DOHH2 (cell line): ENCODE measurements around the gene TRAF3.
A peak's percentile ranks its signal among the peaks of the same experiment; 100 is the strongest.

ENCODE experiments used
- H3F3A ChIP-seq: fragments of 200-600 bp; sonication (generic), shearing (Covaris generic); 2 replicates; pipeline ENCODE4 v1.6.0; 2016; ENCODE audit warnings: antibody characterized with exemption, mild to moderate bottlenecking; ENCODE audit not compliant: control insufficient read depth, insufficient read depth
- H3K27ac ChIP-seq: fragments of 200-600 bp; sonication (generic); 2 replicates; pipeline ENCODE4 v1.5.1; 2014; ENCODE audit warnings: low read depth, mild to moderate bottlenecking, low read length, moderate library complexity
- H3K27me3 ChIP-seq: fragments of 200-600 bp; sonication (generic); 2 replicates; pipeline ENCODE4 v1.6.1; 2014; ENCODE audit warnings: mild to moderate bottlenecking, low read length, mixed read lengths; ENCODE audit not compliant: control insufficient read depth
- H3K36me3 ChIP-seq: fragments of 200-600 bp; sonication (generic); 2 replicates; pipeline ENCODE4 v1.6.1; 2014; ENCODE audit warnings: mild to moderate bottlenecking, low read length, moderate library complexity, mixed read lengths; ENCODE audit not compliant: control insufficient read depth
- H3K4me1 ChIP-seq: fragments of 200-600 bp; sonication (generic); 2 replicates; pipeline ENCODE4 v1.6.1; 2014; ENCODE audit warnings: mild to moderate bottlenecking, low read length, mixed read lengths; ENCODE audit not compliant: control insufficient read depth
- H3K4me2 ChIP-seq: fragments of 200-600 bp; sonication (generic); 2 replicates; pipeline ENCODE4 v1.6.0; 2014; ENCODE audit warnings: mild to moderate bottlenecking, low read length, moderate library complexity
- H3K4me3 ChIP-seq: fragments of 200-600 bp; sonication (generic); 2 replicates; pipeline ENCODE4 v1.5.1; 2014; ENCODE audit warnings: mild to moderate bottlenecking, low read length, mixed read lengths
- H3K79me2 ChIP-seq: fragments of 200-600 bp; sonication (generic); 2 replicates; pipeline ENCODE4 v1.6.1; 2014; ENCODE audit warnings: mild to moderate bottlenecking, low read length, mixed read lengths; ENCODE audit not compliant: control insufficient read depth
- H3K9me2 ChIP-seq: fragments of 200-600 bp; sonication (generic); replicated peaks from 2 replicates; pipeline ENCODE4 v1.6.1; 2014; ENCODE audit warnings: mild to moderate bottlenecking, low read length, mixed read lengths; ENCODE audit not compliant: control insufficient read depth
- H3K9me3 ChIP-seq: fragments of 200-600 bp; sonication (generic); 2 replicates; pipeline ENCODE4 v1.6.1; 2014; ENCODE audit warnings: antibody characterized with exemption, low read length, mixed read lengths; ENCODE audit not compliant: control insufficient read depth, insufficient read depth
- H4K20me1 ChIP-seq: fragments of 200-600 bp; sonication (generic); 2 replicates; pipeline ENCODE4 v1.6.0; 2014; ENCODE audit warnings: low read depth, mild to moderate bottlenecking, antibody characterized with exemption, low read length, moderate library complexity; ENCODE audit not compliant: control insufficient read depth, insufficient read depth
- EZH2phosphoT487 ChIP-seq: fragments of 200-600 bp; sonication (generic); IDR thresholded peaks from 2 replicates; pipeline ENCODE4 v1.6.1; 2017; ENCODE audit warnings: borderline replicate concordance, mild to moderate bottlenecking, antibody characterized with exemption, low read length, moderate library complexity, mixed read lengths
- TF ChIP-seq, protein P1 (sequence below): fragments of 200-600 bp; sonication (generic); IDR thresholded peaks from one replicate; pipeline ENCODE4 v1.5.1; 2014; ENCODE audit warnings: antibody characterized with exemption, mild to moderate bottlenecking, low read depth, low read length; ENCODE audit not compliant: poor library complexity, severe bottlenecking

Gene TRAF3

DNA sequence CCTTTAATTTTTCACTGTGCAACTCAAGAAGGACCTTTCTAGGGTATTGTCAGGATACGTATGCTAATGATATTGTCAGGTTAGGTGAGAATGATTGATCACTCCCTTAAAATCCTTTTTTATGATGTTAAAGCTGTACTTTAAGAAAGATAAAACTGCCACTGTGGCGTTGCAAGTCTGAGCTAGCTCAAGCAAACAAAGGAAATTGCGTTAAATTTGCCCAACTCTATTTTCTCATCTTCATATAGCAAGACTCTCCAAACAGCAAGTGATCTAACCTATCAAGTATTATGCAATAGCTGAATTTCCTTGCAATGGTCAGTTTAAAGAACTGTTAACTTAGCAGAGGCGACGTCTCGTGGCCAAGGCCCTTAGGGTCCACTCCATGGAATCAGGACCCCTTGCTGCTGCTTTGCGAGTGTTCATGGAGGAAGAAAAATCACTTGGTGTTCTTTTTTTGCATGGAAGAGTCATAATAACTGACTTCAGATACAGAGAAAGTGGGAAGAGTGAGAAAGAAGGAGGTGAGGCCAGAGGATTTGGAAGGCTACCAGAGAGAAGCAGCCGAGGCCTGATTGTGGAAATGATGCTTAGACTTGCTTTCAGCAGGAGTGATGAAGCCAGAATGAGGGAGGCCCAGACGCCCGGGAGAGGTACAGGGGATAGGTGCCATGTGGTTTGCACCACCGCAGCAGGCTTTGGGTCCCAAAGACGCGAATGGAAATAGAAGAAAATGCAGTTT, 2.5 kb downstream of the TRAF3 start:
- TF ChIP-seq, protein P1, sequence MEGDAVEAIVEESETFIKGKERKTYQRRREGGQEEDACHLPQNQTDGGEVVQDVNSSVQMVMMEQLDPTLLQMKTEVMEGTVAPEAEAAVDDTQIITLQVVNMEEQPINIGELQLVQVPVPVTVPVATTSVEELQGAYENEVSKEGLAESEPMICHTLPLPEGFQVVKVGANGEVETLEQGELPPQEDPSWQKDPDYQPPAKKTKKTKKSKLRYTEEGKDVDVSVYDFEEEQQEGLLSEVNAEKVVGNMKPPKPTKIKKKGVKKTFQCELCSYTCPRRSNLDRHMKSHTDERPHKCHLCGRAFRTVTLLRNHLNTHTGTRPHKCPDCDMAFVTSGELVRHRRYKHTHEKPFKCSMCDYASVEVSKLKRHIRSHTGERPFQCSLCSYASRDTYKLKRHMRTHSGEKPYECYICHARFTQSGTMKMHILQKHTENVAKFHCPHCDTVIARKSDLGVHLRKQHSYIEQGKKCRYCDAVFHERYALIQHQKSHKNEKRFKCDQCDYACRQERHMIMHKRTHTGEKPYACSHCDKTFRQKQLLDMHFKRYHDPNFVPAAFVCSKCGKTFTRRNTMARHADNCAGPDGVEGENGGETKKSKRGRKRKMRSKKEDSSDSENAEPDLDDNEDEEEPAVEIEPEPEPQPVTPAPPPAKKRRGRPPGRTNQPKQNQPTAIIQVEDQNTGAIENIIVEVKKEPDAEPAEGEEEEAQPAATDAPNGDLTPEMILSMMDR: no peak
- no peak for TF ChIP-seq EZH2phosphoT487
- no peaks in the 10 kb centered on the region for H3K9me3 ChIP-seq
- H3K79me2 ChIP-seq: peaks cover 67% of the 10 kb centered on the region
- H4K20me1 ChIP-seq: peaks cover 24% of the 10 kb centered on the region
- H3K4me3 ChIP-seq: peak overlapping the region; percentile 89
- H3K36me3 ChIP-seq: peaks cover 13% of the 10 kb centered on the region
- no peaks in the 10 kb centered on the region for H3K27me3 ChIP-seq
- H3K4me1 ChIP-seq: peaks cover 41% of the 10 kb centered on the region
- H3K27ac ChIP-seq: no peak overlapping the region
- no peaks in the 10 kb centered on the region for H3K9me2 ChIP-seq
- peaks cover 13% of the 10 kb centered on the region for H3F3A ChIP-seq
- peak overlapping the region; percentile 84 for H3K4me2 ChIP-seq

DNA sequence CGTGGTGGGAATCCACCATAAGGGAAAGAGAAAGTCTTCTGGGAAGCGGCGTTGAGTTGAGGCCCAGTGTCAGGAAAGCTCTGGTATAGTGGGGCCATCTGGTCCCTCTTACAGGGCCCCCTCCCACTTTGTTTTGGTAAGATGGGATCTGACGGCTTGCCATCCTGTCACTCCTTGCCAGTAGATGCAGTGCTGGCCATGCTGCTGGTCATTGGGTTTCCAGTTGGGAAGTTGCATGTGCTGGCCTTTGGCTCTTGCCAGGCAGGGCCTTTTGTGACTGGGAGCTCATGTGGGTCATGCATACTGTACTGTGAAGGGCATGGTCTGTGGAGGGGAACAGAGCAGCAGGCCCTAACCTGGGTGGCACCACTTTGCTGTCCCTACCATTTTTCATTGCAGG, 3.8 kb downstream of the TRAF3 start:
- Histone ChIP-seq H3K36me3 (peaks cover 13% of the 10 kb centered on the region), H3K4me3 (no peak overlapping the region), H3F3A (peaks cover 10% of the 10 kb centered on the region), H3K4me1 (peaks cover 30% of the 10 kb centered on the region), H4K20me1 (peaks cover 29% of the 10 kb centered on the region), H3K79me2 (peaks cover 80% of the 10 kb centered on the region), H3K9me2 (no peaks in the 10 kb centered on the region), H3K9me3 (no peaks in the 10 kb centered on the region), H3K4me2 (no peak overlapping the region), H3K27me3 (no peaks in the 10 kb centered on the region), H3K27ac (no peak overlapping the region)
- no peak for TF ChIP-seq EZH2phosphoT487
- TF ChIP-seq, protein P1: no peak

DNA sequence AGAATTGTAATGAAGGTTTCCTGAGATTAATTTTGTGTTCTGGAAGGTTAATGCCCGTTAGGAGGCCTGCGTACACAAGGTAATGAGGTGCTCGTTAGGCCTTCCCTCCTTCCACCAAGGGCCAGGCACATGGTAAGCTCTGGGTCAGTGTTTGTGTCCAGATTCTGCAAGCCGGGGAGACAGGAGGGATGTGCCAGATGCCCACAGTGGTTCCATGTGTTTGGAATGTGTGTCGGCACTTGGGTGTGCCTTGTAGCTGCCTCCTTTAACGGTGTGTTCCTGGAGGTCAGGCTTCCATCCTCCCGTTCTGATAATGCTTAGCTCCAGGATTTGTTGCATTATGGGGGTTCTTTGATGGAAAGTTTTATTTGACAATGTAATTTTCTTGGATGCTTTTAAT, 5.7 kb downstream of the TRAF3 start:
- Histone ChIP-seq H3K79me2 (peaks cover 98% of the 10 kb centered on the region), H3K4me1 (peaks cover 23% of the 10 kb centered on the region), H3K9me3 (no peaks in the 10 kb centered on the region), H4K20me1 (peaks cover 29% of the 10 kb centered on the region), H3F3A (peaks cover 4% of the 10 kb centered on the region; the same call in 1 of the 2 replicates), H3K27ac (no peak overlapping the region), H3K36me3 (peaks cover 13% of the 10 kb centered on the region), H3K27me3 (no peaks in the 10 kb centered on the region), H3K4me3 (no peak overlapping the region), H3K9me2 (no peaks in the 10 kb centered on the region), H3K4me2 (no peak overlapping the region)
- TF ChIP-seq, protein P1: no peak
- TF ChIP-seq EZH2phosphoT487: no peak
